ENCODE measurements around the gene SMIM14. TPM values are rescaled to one million over a fixed set of nuclear protein-coding genes. Genes with fewer than 3 reads are reported as not detected.

The SMIM14 gene
- total RNA-seq, 1 experiment from 2014 or later, result 30.3 TPM

Other genes with a start within 250 kb of the SMIM14 start
- 0.04 TPM in 1 of 2 replicates, not detected in the other for gene KLB, start 231.9 kb downstream of the SMIM14 start, total RNA-seq (2014; rRNA removed; shearing (Covaris generic))
- gene RPL9, start 179.9 kb downstream of the SMIM14 start, total RNA-seq (2014; rRNA removed; shearing (Covaris generic)), result 1,441 and 1,920 TPM in 2 replicates
- 18.4 and 28.1 TPM in 2 replicates for gene LIAS, start 179.8 kb downstream of the SMIM14 start, total RNA-seq (2014; rRNA removed; shearing (Covaris generic))
- 38.4 and 38.7 TPM in 2 replicates for gene UGDH, start 111.4 kb downstream of the SMIM14 start, total RNA-seq (2014; rRNA removed; shearing (Covaris generic))
- 26.4 and 31.8 TPM in 2 replicates for gene UBE2K, start 59.3 kb upstream of the SMIM14 start, total RNA-seq (2014; rRNA removed; shearing (Covaris generic))